Erythroblast (primary cell): Measurements from ENCODE around the gene SPATS1.

ENCODE experiments used
- GATA1 ChIP-seq: IDR thresholded peaks from 2 replicates; pipeline ENCODE4 v1.6.1; 2011; ENCODE audit warnings: low read depth, mild to moderate bottlenecking, control low read depth, low read length, moderate library complexity
- POLR2A ChIP-seq: IDR thresholded peaks from 2 replicates; pipeline ENCODE4 v1.6.1; 2011; ENCODE audit warnings: mild to moderate bottlenecking, low read length

- no peak for TF ChIP-seq POLR2A
- no peak for TF ChIP-seq GATA1
These were observed 42.1 kb upstream of the SPATS1 start for GRCh38 chr6:44300292-44300823.
